H1 (cell line): ENCODE data around the gene GCSAML. TPM values are rescaled to one million over a fixed set of nuclear protein-coding genes. Genes with fewer than 3 reads are reported as not detected.

Source experiments
- CHD7 ChIP-seq: fragments of 300-600 bp; sonication (generic); IDR thresholded peaks from 2 replicates; pipeline ENCODE4 v1.7.1; 2012; ENCODE audit warnings: low read length, moderate library complexity, mild to moderate bottlenecking, inconsistent platforms; ENCODE audit not compliant: insufficient replicate concordance
- polyA plus RNA-seq, 7 experiments: library from polyadenylated mRNA; depleted of rRNA in 3 of 7; stranded (reverse) in 5 of 7; unstranded in 2 of 7; fragments of >200 nt in 5 of 7; fragments of 200-250 nt in 2 of 7; gene quantifications; 1 replicate in 5 of 7; 2 replicates in 1 of 7; 4 replicates in 1 of 7; pipeline versions ENCODE4 v1.2.1 to v1.2.3, GENCODE V29; 2011 to 2013; ENCODE audit warnings: missing spikeins in 2 of 7, mixed read lengths in 2 of 7
- total RNA-seq: library from RNA; stranded (reverse); fragmentation: NEBNext Ultra II Directional; extraction: Animal tissue kit (Norgen Biotek cat#: 25700); gene quantifications from 2 replicates; pipeline ENCODE4 v1.2.1, GENCODE V29; 2021

Gene GCSAML
- total and polyA plus RNA-seq, 2 of the 8 experiments (the other 6 are each of a cell fraction or from before 2014, with no cell fraction given), result not detected

- TF ChIP-seq CHD7, result no peak
Observed at GRCh38 chr1:247552231-247552630, 3.3 kb downstream of the GCSAML start (continued).
